Epithelial cell of esophagus (primary cell): ENCODE measurements around the gene SH3RF1.

Experiments
- DNase-seq: peaks from one replicate; pipeline ENCODE4 v3.0.0; 2010; ENCODE audit warnings: low read depth
- H3K4me3 ChIP-seq: 2 replicates; pipeline ENCODE4 v1.5.1; 2011; ENCODE audit warnings: mild to moderate bottlenecking, low read length, control low read depth
- CTCF ChIP-seq: IDR thresholded peaks from 2 replicates; pipeline ENCODE4 v1.5.1; 2011; ENCODE audit warnings: low read depth, mild to moderate bottlenecking, low read length, control low read depth, inconsistent platforms; ENCODE audit not compliant: insufficient read depth; ENCODE audit errors: missing control alignments

The SH3RF1 gene

GRCh38 chr4:169136330-169136729 is 134.4 kb downstream of the SH3RF1 start:
- DNase-seq, result no peak
- H3K4me3 ChIP-seq, result no peak overlapping the region
- no peak for TF ChIP-seq CTCF

GRCh38 chr4:169135776-169136175 is 135.0 kb downstream of the SH3RF1 start:
- TF ChIP-seq CTCF, result no peak
- no peak for DNase-seq
- no peak overlapping the region for H3K4me3 ChIP-seq

DNA sequence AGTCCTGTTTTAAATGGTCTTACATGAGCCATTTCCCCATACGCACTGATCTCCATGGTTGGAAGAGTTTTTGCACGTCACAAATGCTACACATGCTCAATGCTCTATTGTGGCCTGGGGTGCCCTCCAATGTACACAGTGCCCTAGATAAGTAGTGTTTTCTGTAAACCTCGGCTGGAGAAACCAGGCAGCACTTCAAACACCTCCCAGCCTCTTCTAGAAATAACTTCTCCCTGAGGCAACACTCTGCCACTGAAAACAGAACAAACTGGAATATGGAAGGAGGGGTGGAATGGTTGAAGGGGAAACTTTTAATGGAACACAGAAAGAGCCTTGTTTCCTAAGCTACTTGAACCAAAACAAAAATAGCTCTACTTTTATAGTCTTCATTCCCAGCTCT is 136.8 kb downstream of the SH3RF1 start:
- no peak for DNase-seq
- TF ChIP-seq CTCF, result no peak
- H3K4me3 ChIP-seq, result no peak overlapping the region

- TF ChIP-seq CTCF, result no peak
- no peak overlapping the region for H3K4me3 ChIP-seq
- DNase-seq, result no peak
Measured at GRCh38 chr4:169132561-169133305, 138.0 kb downstream of the SH3RF1 start.

GRCh38 chr4:169131556-169132208 is 139.1 kb downstream of the SH3RF1 start:
- TF ChIP-seq CTCF, result no peak

DNA sequence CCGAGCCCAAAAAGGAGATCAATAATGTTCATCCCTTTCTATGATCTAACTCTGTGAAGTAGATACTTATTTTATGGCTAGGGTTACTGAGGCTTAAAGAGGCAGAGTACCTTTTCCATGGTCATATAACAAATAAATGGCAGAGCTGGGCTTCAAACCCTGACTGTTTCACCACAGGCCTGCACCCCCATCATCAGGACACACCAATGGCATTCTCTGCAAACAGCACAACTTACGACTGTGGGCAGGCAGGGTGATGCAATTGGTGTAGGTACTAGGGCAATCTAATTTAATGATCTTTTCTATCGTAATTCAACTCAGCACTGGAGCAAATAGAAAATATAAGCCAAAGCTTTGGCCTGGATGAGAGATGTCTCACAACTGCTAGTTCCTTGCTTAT is 141.9 kb downstream of the SH3RF1 start:
- no peak for TF ChIP-seq CTCF
- no peak overlapping the region for H3K4me3 ChIP-seq
- DNase-seq, result no peak

More at GRCh38 chr4:169131556-169132208, 139.1 kb downstream of the SH3RF1 start:
- DNase-seq, result no peak
- no peak overlapping the region for H3K4me3 ChIP-seq
